ENCODE results near the gene DFFA.
A peak's percentile ranks its signal among the peaks of the same experiment; 100 is the strongest.

The DFFA gene

DNA sequence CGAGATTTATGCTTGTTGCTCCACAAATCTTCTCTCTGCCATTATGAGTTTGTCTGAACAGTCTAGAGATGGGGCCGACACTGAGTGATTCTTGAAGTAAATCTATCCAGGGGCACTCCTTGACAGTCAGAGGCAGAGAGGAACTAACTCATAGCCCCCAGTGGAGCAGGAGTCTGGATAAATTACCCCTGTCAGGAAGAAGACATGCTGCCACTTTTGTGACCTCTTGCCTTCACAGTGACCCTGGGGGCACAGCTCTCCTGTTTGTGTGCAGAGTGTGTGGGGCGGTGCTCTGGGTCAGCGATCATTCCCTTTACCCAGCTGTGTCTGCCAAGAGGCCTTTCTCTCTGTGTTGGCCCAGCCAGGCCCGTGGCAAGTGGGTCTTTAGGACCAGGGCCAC lies 31.9 kb upstream of the DFFA start:
- H3K36me3 ChIP-seq (ENCODE audit: control insufficient read depth in 1 of 2, insufficient read depth in 2 of 2, low read length in 2 of 2): peaks cover 0 to 2% of the 10 kb centered on the region in 2 donors
- H3K9me3 ChIP-seq (ENCODE audit: control insufficient read depth in 1 of 2, low read length in 2 of 2): no peaks in the 10 kb centered on the region
- H3K9ac ChIP-seq (ENCODE audit: low read depth in 1 of 2, low read length in 2 of 2): no peak overlapping the region
- no peak overlapping the region for H3K4me3 ChIP-seq (ENCODE audit: low read depth in 1 of 2, low read length in 2 of 2)
- no peak overlapping the region for H3K27ac ChIP-seq (ENCODE audit: low read depth, low read length)
- peaks cover 0 to 3% of the 10 kb centered on the region in 2 donors for H3K4me1 ChIP-seq (ENCODE audit: control insufficient read depth in 1 of 2, insufficient read depth in 2 of 2, low read length in 2 of 2)
- no peaks in the 10 kb centered on the region for H3K27me3 ChIP-seq (ENCODE audit: control insufficient read depth in 1 of 2, insufficient read depth in 2 of 2, low read length in 2 of 2)

DNA sequence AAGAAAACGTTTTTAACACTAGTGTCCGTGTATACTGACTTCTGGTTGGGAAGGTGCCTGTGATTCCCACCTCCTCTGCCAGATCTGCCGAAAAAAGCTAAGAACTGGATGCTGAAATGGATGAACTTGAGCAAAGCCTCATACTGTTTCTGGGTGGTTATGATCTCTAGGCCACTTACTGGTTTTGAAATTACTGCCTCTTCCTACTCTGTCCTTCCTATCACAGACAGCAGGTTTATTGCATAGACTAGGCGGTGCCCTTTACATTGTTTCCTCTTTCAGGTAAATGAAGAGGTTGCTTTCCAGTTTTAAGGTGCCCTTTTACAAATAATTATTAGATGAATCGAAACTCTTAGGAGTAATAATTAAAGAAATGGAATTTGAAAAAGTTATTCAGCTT lies 29.9 kb upstream of the DFFA start:
- no peak overlapping the region for H3K9ac ChIP-seq (ENCODE audit: low read depth in 1 of 2, low read length in 2 of 2)
- no peak overlapping the region for H3K27ac ChIP-seq (ENCODE audit: low read depth, low read length)
- H3K4me1 ChIP-seq (ENCODE audit: control insufficient read depth in 1 of 2, insufficient read depth in 2 of 2, low read length in 2 of 2): no peaks in the 10 kb centered on the region
- H3K36me3 ChIP-seq (ENCODE audit: control insufficient read depth in 1 of 2, insufficient read depth in 2 of 2, low read length in 2 of 2): peaks cover 0 to 4% of the 10 kb centered on the region in 2 donors
- H3K9me3 ChIP-seq (ENCODE audit: control insufficient read depth in 1 of 2, low read length in 2 of 2): no peaks in the 10 kb centered on the region
- H3K4me3 ChIP-seq (ENCODE audit: low read depth in 1 of 2, low read length in 2 of 2): no peak overlapping the region
- no peaks in the 10 kb centered on the region for H3K27me3 ChIP-seq (ENCODE audit: control insufficient read depth in 1 of 2, insufficient read depth in 2 of 2, low read length in 2 of 2)

DNA sequence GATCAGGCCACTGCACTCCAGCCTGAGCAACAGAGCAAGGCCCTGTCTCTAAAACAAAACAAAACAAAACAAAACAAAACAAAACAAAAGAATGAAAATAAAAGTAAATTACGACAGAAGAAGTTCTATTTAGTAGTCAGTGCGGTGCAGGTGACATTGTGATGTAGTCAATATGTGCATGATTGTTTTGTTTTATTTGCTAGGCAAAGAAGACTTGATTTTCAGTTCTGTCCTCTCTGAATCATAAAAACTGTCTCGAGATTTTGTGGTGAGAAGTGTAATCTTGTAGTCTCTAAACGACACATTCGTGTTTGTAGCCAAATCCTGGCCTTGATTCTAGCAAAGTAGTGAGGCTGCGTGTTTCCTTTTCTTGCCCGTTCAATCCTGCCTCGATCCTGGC lies 25.9 kb upstream of the DFFA start:
- no peak overlapping the region for H3K27ac ChIP-seq (ENCODE audit: low read depth, low read length)
- no peaks in the 10 kb centered on the region for H3K27me3 ChIP-seq (ENCODE audit: control insufficient read depth in 1 of 2, insufficient read depth in 2 of 2, low read length in 2 of 2)
- H3K4me1 ChIP-seq (ENCODE audit: control insufficient read depth in 1 of 2, insufficient read depth in 2 of 2, low read length in 2 of 2): peaks cover 13 to 17% of the 10 kb centered on the region in 2 donors
- H3K4me3 ChIP-seq (ENCODE audit: low read depth in 1 of 2, low read length in 2 of 2): no peak overlapping the region
- peaks cover 0 to 11% of the 10 kb centered on the region in 2 donors for H3K36me3 ChIP-seq (ENCODE audit: control insufficient read depth in 1 of 2, insufficient read depth in 2 of 2, low read length in 2 of 2)
- H3K9me3 ChIP-seq (ENCODE audit: control insufficient read depth in 1 of 2, low read length in 2 of 2): no peaks in the 10 kb centered on the region
- H3K9ac ChIP-seq (ENCODE audit: low read depth in 1 of 2, low read length in 2 of 2): no peak overlapping the region

DNA sequence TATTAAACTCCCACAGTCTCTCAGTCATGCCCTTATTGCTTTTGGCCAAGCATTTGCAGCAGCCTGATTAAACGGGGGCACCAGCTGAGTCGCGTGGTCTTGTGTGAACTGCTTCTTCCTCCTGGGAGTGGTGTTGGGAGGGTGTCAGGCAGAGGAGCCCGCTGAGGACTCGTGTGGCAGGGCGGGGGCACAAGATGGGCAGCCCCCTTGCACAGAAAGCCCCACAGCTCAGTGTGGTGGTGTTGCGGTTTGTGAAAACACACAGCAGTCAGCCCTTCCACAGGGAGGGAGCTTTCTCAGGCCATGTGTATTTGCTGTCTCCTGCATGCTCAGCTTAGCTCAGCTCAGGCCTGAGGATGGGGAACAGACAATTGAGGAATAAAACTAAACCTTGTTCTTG lies 24.8 kb upstream of the DFFA start:
- no peak overlapping the region for H3K9ac ChIP-seq (ENCODE audit: low read depth in 1 of 2, low read length in 2 of 2)
- peaks cover 13 to 17% of the 10 kb centered on the region in 2 donors for H3K4me1 ChIP-seq (ENCODE audit: control insufficient read depth in 1 of 2, insufficient read depth in 2 of 2, low read length in 2 of 2)
- no peak overlapping the region for H3K27ac ChIP-seq (ENCODE audit: low read depth, low read length)
- H3K4me3 ChIP-seq (ENCODE audit: low read depth in 1 of 2, low read length in 2 of 2): no peak overlapping the region
- H3K9me3 ChIP-seq (ENCODE audit: control insufficient read depth in 1 of 2, low read length in 2 of 2): no peaks in the 10 kb centered on the region
- no peaks in the 10 kb centered on the region for H3K27me3 ChIP-seq (ENCODE audit: control insufficient read depth in 1 of 2, insufficient read depth in 2 of 2, low read length in 2 of 2)
- H3K36me3 ChIP-seq (ENCODE audit: control insufficient read depth in 1 of 2, insufficient read depth in 2 of 2, low read length in 2 of 2): peaks cover 0 to 11% of the 10 kb centered on the region in 2 donors

DNA sequence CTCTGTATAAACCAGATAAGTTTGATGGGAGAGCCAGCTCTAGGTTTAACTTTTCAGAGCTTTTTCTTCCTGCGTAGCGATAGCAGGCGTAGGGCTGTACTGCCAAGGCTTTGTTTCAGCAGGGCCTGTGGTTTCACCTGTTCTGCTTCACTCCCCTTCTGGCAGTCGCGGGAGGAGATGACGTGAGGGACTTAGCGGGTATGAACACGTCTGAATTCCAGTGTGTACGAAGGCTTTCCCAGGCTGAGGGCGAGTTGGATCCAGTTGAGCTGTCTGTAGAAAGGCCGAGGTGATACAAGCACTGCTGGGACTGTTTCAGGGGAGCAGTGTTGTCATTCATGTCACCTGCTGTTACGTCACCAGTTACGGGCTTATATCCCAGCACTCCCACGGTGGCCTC lies 23.6 kb upstream of the DFFA start:
- Histone ChIP-seq H3K36me3 (ENCODE audit: control insufficient read depth in 1 of 2, insufficient read depth in 2 of 2, low read length in 2 of 2) (peaks cover 0 to 11% of the 10 kb centered on the region in 2 donors), H3K4me3 (ENCODE audit: low read depth in 1 of 2, low read length in 2 of 2) (no peak overlapping the region), H3K4me1 (ENCODE audit: control insufficient read depth in 1 of 2, insufficient read depth in 2 of 2, low read length in 2 of 2) (peaks cover 13 to 17% of the 10 kb centered on the region in 2 donors), H3K9me3 (ENCODE audit: control insufficient read depth in 1 of 2, low read length in 2 of 2) (no peaks in the 10 kb centered on the region), H3K9ac (ENCODE audit: low read depth in 1 of 2, low read length in 2 of 2) (peak overlapping the region; percentile 30 to 44), H3K27ac (ENCODE audit: low read depth, low read length) (no peak overlapping the region), H3K27me3 (ENCODE audit: control insufficient read depth in 1 of 2, insufficient read depth in 2 of 2, low read length in 2 of 2) (no peaks in the 10 kb centered on the region)

DNA sequence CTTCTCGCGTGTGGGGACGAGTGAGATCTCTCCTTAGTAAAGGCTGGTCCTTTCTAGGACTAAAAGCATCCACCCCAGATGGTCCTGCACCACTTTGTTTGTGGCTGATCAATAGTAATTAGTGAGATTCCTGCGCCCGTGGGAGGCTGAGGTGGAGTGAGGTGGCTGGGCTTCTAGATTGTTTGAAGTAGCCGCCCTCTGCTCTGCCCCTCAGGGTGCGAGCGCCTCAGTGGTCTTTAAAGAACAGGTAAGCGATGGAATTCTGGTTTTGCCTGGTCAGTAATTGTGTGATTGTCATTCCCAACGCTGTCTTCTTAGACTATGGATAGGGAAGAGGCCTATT lies 23.1 kb upstream of the DFFA start:
- H3K4me1 ChIP-seq (ENCODE audit: control insufficient read depth in 1 of 2, insufficient read depth in 2 of 2, low read length in 2 of 2): peaks cover 13 to 17% of the 10 kb centered on the region in 2 donors
- peak overlapping the region; percentile 30 to 44 for H3K9ac ChIP-seq (ENCODE audit: low read depth in 1 of 2, low read length in 2 of 2)
- no peaks in the 10 kb centered on the region for H3K27me3 ChIP-seq (ENCODE audit: control insufficient read depth in 1 of 2, insufficient read depth in 2 of 2, low read length in 2 of 2)
- peak overlapping the region; percentile 47 for H3K27ac ChIP-seq (ENCODE audit: low read depth, low read length)
- H3K4me3 ChIP-seq (ENCODE audit: low read depth in 1 of 2, low read length in 2 of 2): peak overlapping the region; percentile 56 to 64
- no peaks in the 10 kb centered on the region for H3K9me3 ChIP-seq (ENCODE audit: control insufficient read depth in 1 of 2, low read length in 2 of 2)
- peaks cover 0 to 11% of the 10 kb centered on the region in 2 donors for H3K36me3 ChIP-seq (ENCODE audit: control insufficient read depth in 1 of 2, insufficient read depth in 2 of 2, low read length in 2 of 2)

DNA sequence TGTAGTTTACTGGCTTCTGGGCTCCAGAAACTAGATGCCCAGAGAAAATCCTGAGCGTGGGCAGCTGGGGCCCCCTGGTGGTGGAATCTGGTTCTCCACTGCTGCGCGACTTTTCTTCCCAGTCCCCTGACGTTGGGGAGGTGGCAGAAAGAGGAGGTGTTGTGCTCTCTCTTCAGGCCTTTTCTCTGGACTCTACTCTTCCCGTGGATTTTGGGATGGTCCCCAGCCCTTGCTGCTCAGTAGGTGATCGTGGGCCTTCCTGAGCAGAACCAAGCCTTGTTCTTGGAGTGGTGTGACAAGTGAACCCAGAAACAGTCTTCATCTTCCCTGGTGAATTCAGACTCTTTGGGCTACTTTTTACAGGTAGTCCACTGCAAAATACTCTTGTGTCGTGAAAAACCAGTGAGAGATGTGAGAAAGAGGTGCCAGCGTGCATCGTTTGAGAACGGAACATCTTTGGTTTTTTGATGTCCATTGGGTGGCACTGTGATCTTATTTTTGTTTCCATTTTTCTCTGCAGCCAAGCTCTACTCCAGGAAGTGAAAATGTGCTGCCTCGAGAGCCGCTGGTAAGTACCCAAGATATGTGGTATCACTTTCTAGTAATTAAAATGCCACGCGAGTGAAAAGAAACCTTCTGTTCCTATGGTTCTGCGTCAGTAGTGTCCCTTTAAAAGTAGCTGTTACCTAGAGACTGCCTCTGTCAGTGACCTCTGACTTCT lies 22.6 kb upstream of the DFFA start:
- Histone ChIP-seq H3K36me3 (ENCODE audit: control insufficient read depth in 1 of 2, insufficient read depth in 2 of 2, low read length in 2 of 2) (peaks cover 0 to 11% of the 10 kb centered on the region in 2 donors), H3K27ac (ENCODE audit: low read depth, low read length) (peak overlapping the region; percentile 47), H3K27me3 (ENCODE audit: control insufficient read depth in 1 of 2, insufficient read depth in 2 of 2, low read length in 2 of 2) (no peaks in the 10 kb centered on the region), H3K9me3 (ENCODE audit: control insufficient read depth in 1 of 2, low read length in 2 of 2) (no peaks in the 10 kb centered on the region), H3K4me1 (ENCODE audit: control insufficient read depth in 1 of 2, insufficient read depth in 2 of 2, low read length in 2 of 2) (peaks cover 15 to 19% of the 10 kb centered on the region in 2 donors), H3K9ac (ENCODE audit: low read depth in 1 of 2, low read length in 2 of 2) (peak overlapping the region; percentile 44 to 70), H3K4me3 (ENCODE audit: low read depth in 1 of 2, low read length in 2 of 2) (peak overlapping the region; percentile 64 to 70)

DNA sequence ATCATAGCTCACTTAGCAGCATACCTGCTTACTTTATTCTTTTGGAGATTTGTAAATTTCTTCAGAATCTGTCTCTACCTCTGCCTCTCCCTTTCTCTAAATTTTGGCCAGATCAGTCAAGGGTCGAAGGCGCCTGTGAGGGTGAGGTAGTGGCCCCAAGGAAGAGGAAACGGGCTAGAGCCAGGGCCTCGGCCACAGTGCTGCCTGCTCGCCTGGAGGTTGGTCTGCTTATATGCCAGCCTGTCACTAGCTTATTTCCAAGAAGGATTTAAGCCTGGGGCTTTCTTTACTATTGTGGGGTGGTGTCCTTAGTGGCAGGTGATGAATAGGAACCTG lies 22.1 kb upstream of the DFFA start:
- Histone ChIP-seq H3K27me3 (ENCODE audit: control insufficient read depth in 1 of 2, insufficient read depth in 2 of 2, low read length in 2 of 2) (no peaks in the 10 kb centered on the region), H3K9me3 (ENCODE audit: control insufficient read depth in 1 of 2, low read length in 2 of 2) (no peaks in the 10 kb centered on the region), H3K9ac (ENCODE audit: low read depth in 1 of 2, low read length in 2 of 2) (no peak overlapping the region), H3K4me3 (ENCODE audit: low read depth in 1 of 2, low read length in 2 of 2) (no peak overlapping the region), H3K4me1 (ENCODE audit: control insufficient read depth in 1 of 2, insufficient read depth in 2 of 2, low read length in 2 of 2) (peaks cover 20 to 23% of the 10 kb centered on the region in 2 donors), H3K36me3 (ENCODE audit: control insufficient read depth in 1 of 2, insufficient read depth in 2 of 2, low read length in 2 of 2) (peaks cover 0 to 11% of the 10 kb centered on the region in 2 donors), H3K27ac (ENCODE audit: low read depth, low read length) (no peak overlapping the region)

DNA sequence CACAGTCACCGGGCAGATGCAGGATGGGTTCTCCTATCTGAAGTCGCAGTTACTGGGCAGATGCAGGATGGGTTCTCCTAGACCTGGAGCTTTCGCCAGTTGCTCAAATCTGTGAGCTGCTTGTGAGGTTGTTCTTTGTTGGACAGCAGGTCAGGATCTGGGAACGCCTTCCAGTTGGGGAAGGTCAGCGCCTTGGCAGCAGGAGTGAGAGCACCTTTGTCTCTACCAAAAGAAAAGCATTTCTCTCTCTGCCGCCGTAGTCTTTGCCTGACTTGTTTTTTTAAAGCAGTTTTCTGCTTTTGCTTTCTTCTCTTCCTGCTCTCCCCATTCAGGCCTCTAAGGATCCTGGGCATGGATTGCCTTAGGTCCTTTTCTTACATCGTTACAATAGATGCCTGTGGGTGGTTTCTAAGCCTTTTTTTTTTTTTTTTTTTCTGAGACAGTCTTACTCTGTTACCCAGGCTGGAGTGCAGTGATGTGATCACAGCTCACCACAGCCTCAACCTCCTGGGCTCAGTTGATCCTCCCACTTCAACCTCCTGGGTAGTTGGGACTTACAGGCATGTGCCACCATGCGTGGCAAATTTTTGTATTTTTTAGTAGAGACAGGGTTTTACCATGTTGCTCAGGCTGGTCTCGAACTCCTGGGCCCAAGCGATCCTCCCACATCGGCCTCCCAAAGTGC lies 18.1 kb upstream of the DFFA start:
- Histone ChIP-seq H3K4me3 (ENCODE audit: low read depth in 1 of 2, low read length in 2 of 2) (no peak overlapping the region), H3K27ac (ENCODE audit: low read depth, low read length) (no peak overlapping the region), H3K27me3 (ENCODE audit: control insufficient read depth in 1 of 2, insufficient read depth in 2 of 2, low read length in 2 of 2) (no peaks in the 10 kb centered on the region), H3K9me3 (ENCODE audit: control insufficient read depth in 1 of 2, low read length in 2 of 2) (no peaks in the 10 kb centered on the region), H3K36me3 (ENCODE audit: control insufficient read depth in 1 of 2, insufficient read depth in 2 of 2, low read length in 2 of 2) (no peaks in the 10 kb centered on the region), H3K4me1 (ENCODE audit: control insufficient read depth in 1 of 2, insufficient read depth in 2 of 2, low read length in 2 of 2) (peaks cover 20 to 21% of the 10 kb centered on the region in 2 donors), H3K9ac (ENCODE audit: low read depth in 1 of 2, low read length in 2 of 2) (no peak overlapping the region)

DNA sequence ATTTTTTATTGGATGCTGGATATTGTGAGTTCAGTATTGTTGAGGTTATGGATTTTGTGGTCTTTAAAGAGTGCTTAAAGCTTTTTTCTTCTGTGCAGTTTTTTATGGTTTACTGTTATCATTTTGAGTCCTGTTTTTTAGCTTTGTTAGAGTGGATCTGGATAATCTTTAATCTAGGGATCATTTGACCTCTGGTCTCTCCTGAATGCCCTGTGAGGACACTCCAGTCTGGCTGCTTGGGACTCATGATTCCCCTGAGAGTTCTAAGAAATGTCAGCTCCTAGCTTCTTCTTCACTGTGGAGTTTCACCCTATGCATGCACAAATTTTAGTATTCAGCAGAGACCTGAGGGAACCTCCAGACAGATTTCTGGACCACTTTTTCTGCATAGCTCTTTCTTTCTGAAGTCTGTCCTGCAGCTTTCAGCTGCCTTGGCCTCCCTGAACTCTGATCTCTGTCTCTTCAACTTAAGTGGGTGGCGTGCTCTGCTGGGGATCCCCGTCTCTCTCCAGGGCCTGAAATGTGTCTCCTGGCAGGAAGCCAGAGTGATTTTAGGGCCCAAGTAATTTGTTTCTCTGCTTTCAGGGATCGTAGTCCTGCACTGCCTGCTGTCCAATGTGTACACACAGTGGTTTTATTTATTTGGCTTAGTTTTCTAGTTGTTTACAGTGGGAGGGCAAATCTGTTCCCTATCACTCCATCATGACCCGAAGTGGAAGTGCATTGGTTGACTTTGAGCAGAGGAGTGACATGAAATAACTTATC lies 17.1 kb upstream of the DFFA start:
- H3K27ac ChIP-seq (ENCODE audit: low read depth, low read length): no peak overlapping the region
- no peaks in the 10 kb centered on the region for H3K9me3 ChIP-seq (ENCODE audit: control insufficient read depth in 1 of 2, low read length in 2 of 2)
- peaks cover 11 to 12% of the 10 kb centered on the region in 2 donors for H3K4me1 ChIP-seq (ENCODE audit: control insufficient read depth in 1 of 2, insufficient read depth in 2 of 2, low read length in 2 of 2)
- H3K4me3 ChIP-seq (ENCODE audit: low read depth in 1 of 2, low read length in 2 of 2): no peak overlapping the region
- H3K36me3 ChIP-seq (ENCODE audit: control insufficient read depth in 1 of 2, insufficient read depth in 2 of 2, low read length in 2 of 2): peaks cover 0 to 5% of the 10 kb centered on the region in 2 donors
- H3K27me3 ChIP-seq (ENCODE audit: control insufficient read depth in 1 of 2, insufficient read depth in 2 of 2, low read length in 2 of 2): no peaks in the 10 kb centered on the region
- no peak overlapping the region for H3K9ac ChIP-seq (ENCODE audit: low read depth in 1 of 2, low read length in 2 of 2)
